Kidney glomerular epithelial cell (primary cell): ENCODE measurements around the gene C15orf39.
"Not testable (repeated sequence)": the region's sequence is repeated elsewhere in the genome, so short reads cannot be mapped to it uniquely, and the experiment has no call there.

Experiments used
- DNase-seq: peaks from one replicate; lab custom pipeline; 2025; lab: John Stamatoyannopoulos, UW

C15orf39 gene

DNA sequence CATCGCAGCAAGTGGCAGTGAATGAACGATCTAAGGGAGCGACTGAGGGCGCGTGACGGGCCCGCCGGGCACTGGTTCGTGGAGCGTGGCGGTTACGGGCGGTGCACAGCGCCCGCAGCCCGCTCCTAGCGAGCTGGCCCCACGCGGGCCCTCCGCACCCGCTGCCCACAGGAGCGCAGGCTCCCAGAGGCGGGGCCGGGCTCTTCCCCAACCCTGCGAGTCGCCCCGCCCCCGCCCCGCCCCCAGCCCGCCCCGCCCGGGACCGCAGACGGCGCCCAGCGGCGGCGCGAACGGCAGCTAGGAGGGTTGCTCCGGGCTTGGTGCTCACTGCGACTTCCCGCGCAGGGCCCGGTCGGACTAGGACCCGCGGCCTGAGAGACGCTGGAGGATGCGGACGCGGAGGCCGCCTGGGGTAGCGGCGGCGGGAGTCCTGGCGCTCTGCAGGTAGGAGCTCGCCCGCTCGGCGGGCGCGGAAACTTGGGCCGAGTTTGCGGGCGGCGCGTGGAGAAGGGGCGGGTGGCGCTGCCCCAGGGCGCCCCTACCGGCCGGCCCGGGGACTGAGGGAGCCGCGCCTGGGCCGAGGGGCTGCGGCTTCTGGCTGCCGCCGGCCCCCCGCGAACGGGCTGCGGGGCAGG is at the start of gene C15orf39:
TSS of gene C15orf39 (plus strand) at position 267 of the 635 bp plus-strand sequence. CDS start 4,167 bp downstream, outside the sequence.
- peak; percentile 68 for DNase-seq

DNA sequence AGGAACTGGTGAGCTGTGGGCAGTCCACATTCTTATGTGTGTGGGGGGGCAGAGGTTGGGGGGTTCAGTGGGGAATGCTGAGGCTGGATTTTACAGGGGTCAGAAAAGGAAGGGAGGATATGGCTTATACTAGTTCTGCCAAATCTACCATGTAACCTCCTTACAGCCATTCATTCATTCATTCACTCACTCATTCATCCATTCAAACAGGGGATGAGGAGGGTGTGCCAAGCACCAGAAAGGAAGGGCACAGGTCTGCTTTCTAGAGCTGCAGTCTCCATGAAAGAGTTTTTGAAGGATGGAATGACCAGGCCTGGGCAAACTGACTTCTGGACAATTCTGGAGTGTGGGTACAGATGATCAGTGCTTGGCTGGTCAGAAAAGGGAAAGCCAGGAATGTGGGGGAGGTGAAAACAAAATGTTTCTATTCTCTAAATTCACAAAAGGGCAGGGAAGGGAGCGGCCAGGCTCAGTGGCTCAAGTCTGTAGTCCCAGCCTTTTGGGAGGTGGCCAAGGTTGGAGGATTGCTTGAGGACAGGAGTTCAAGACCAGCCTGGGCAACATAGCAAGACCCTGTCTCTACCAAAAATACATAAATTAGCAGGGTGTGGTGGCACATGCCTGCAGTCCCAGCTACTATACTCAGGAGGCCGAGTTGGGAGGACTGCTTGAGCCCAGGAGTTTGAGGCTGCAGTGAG is 49.2 kb upstream of the C15orf39 start:
- DNase-seq: no peak

DNA sequence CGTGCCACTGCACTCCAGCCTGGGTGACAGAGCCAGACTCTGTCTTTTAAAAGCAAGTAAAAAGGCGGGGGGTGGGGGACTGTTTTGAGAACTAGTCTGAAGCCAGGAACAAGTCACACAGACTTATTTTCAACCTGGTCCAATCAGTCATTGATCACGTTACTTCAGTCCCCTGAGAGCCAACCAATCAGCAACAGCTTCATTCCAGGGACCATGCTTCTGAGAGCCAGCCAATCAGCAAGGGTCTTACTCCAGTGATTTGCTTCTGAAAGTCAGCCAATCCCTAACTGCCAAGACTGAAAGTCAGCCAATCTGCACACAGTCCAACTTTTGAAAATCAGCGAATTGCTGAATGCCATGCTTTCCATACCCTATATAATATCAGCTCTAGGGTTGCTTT is 48.6 kb upstream of the C15orf39 start:
- DNase-seq: no peak

DNA sequence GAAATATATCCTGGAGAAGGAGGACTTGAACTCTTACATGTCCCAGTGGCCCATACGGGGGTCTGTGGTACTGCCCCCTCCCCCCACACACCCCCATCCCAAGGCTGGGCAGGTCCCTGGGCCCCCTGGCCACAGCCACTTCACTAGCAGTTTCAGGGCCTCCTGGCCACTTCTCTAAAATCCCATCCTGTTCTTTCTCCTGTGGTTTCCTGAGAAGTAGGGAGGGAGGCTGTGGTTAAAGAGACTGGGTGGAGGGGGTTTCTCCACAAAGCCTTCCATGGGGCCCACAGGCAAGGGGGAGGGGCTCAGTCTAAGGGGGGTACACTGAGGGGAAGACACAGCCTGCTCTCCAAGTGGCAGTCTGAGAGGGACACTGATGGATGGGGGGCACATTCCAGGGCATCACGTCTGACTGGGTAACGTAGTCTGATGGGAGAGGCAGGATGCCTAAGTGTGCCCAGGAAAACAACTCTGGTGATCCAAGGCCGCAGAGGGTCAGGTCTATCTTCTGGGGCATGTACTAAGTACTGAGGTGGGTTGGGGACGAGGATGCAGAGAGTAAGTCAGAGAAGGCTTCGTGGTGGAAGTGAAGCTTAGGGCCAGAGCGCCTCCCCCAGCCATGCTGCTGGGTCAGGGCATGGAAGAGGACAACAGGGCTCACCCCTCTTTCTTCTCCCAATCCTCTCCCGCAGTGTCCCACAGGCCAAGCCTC is 48.0 kb upstream of the C15orf39 start:
- DNase-seq: no peak

DNA sequence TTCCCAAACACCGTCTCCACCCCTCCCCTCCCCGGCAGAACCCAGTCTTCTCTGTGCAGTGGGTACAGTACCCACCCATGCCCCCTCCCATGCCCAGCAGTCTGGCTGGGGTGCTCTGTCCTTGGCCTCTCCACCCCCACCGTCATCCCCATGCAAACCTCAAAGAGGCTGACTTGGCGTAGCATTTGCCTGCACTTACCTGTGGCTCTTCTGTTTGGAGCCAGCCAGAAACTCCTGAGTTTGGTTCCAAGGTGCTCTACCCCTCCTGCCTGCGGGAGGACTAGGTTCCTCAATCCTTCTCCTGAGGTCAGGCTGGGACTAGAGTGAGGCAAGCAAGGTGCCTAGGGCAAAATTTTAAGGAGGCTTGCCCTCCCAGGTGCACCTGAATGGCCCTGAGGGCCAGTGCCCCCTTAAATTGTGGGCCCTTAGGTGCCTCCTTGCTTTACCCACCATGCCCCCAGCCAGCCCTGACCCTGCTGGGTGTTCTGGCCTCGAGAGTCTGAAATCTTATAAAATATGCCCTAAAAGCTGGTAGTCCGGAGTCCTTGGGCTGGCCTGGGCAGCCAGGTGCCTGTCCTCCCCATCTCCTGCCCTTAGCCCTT is 47.1 kb upstream of the C15orf39 start:
- DNase-seq: no peak

DNA sequence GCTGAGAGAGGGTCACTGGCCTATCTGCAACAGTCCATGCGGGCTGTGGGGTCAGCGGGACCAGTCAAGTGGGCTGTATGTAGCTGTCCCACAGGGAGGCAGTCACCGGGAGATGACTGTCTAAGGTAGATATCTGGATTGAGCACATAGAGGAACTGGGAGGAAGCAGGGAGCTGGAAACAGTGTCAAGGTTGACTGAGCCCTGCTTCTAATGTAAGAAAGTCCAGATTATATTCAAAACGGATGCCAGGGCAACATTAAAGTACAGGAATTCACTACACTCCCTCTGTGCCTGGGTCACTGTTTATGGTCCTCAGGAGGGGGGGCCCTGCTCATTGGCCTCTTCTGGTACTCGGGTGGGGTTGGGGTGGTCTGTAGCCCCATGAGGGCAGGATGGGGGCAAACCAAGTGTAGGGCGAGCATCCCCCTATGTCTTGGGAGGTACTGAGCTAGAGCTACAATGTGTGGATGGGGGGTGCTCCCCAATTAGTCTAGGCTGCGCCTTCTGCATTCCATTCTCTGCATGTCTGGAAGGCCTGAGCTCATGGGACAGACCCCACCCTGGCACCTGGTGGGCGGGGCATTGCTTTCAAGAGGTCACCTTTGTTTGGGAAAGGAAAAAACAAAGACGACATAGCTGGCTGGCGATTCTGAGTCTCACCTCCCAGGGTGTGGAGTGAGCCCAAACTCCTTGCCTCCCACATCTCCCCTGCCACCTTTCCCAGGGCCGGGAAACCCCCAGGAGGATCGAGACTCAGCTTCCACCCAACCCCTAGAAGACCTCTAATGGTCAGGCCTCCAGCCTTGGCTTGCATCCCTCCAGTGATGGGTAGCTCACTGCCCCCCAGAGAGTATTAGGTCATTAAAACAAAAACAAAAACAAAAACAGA is 45.1 kb upstream of the C15orf39 start:
- peak; percentile 72 for DNase-seq

DNA sequence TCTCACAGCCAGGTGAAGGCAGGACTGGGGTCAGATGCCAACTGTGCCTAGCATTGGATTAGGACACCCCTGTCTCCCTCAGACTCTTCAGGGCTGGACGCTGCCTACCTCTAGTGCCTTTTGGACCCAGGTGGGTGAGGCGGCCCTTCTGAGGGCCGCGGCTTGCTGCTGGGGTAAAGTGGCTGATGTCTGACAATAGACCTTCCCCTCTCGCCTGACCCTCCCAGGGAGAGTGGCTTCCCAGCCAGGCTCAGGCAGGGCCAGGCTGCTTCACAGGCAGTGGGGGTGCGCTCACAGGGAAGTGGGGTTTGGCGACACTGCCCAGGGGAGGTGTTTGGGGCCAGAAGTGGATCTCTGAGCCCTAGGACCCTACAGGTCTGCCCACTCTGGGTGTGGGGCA is 43.3 kb upstream of the C15orf39 start:
- no peak for DNase-seq

DNA sequence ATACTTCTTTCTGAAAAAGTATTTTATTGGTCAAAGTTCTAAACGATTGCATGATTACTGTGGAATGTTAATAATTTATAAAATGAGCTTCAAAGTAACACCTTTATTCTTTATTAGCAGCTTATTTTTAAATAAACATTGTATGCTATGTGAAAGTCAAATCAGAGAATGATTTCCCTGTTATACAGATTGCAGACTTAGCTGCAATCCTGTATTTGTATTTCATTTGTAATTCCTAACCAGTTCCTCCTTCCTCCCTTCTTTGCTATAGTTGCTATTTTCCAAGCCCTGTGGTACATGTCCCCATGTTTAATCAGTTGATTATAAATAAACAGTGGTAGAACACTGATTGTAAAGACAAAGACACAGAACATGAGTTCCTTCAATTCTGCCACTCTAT is 42.4 kb upstream of the C15orf39 start:
- DNase-seq: no peak

DNA sequence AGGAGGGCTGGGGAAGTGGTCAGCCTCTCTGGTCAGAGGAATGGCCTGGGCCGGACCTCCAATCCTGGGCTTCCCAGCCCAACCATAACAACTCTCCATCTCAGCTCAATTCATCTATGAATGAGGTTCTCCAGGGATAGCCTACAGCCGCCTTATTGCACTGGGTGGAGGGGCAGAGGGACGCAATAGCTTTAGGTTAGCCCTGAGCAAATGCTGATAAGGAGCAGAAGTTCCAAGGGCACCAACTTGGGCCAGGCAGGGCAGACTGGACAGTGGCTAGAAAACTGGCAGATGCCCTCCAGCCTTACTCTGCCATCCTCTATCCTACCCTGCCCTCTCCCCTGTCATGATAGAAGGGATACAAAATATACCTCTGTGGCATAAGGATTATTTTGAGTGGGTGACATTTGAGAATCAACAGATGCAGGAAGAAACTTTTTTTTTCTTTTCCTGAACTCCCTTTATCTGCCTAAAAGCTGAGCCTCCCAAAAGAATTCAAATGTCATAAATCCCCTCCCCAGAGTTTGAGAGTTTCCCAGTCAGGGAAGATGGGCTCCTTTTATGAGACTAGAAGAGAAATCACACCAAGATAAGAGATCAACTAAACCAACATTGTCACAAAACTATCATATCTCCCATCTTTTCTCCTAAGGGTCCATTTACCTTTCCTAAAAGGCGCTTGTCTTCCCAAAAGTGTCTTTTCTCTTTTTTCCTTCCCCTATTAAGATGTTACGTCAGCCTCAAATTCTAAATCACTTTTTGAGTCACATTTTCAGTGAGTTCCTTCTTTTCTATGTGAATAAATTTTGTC is 40.4 kb upstream of the C15orf39 start:
- DNase-seq: no peak

DNA sequence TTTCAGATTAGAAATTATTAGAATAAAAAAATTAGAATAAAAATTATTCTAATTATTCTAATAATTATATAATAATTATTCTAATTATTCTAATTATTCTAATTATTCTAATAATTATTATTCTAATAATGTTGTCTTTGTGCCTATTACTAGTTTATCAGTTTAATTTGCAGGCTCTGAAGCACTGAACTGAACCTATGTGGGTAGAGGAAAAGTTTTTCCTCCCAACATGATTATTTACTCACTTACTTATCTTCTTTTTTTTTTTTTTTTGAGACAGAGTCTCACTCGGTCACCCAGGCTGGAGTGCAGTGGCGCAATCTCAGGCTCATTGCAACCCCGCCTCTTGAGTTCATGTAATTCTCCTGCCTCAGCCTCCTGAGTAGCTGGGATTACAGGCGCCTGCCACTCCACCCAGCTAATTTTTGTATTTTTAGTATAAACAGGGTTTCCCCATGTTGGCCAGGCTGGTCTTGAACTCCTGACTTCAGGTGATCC is 39.7 kb upstream of the C15orf39 start:
- DNase-seq: no peak

DNA sequence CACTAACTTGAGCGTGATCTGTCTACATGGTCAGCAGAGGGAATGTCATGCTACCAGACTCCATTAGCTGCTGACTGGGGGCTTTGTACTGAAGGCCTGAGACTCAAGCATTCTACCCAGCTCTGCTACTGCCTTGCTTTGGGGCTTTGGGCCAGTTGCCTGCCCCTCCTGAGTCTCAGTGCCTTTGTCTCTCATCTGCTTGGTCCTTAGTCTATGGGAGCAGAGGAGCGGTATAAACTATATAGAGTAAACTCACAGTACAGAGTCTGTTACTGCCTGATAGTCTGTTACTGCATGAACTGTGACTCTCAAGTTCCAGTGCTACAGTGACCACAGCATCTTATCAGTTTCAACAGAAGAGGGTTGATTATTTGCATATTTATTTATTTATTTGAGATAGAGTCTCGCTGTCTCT is 38.5 kb upstream of the C15orf39 start:
- DNase-seq: no peak

DNA sequence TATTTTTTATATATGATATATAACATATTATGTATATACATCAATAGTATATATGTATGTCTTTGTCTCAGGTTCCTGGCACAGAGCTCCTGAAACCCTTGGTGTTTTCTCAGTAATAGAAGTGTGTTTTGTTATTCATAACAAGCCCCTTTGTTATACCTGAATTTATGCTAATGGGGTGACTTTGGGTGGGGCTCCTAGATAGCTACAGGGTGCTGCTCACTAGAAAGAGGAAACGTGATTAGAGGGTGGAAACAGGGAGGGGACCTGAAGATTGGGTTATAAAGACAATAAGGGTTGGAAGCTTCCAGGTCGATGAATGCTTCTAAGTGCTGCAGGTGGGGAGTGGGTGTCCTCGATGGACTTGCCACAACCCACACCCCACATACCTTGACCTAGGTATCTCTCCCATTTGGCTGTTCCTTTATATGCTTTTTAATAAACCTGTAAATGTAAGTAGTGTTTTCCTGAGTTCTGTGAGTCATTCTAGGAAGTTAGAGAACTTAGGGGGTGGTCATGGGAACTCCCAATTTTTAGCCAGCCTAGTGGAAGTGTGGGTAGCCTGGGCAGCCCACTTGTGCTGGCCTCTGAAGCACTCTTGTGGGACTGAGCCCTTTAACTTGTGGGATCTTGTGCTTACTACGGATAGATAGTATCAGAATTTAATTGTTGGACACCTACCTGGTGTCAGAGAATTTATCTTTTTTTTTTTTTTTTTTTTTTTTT is 36.9 kb upstream of the C15orf39 start:
- no peak for DNase-seq

DNA sequence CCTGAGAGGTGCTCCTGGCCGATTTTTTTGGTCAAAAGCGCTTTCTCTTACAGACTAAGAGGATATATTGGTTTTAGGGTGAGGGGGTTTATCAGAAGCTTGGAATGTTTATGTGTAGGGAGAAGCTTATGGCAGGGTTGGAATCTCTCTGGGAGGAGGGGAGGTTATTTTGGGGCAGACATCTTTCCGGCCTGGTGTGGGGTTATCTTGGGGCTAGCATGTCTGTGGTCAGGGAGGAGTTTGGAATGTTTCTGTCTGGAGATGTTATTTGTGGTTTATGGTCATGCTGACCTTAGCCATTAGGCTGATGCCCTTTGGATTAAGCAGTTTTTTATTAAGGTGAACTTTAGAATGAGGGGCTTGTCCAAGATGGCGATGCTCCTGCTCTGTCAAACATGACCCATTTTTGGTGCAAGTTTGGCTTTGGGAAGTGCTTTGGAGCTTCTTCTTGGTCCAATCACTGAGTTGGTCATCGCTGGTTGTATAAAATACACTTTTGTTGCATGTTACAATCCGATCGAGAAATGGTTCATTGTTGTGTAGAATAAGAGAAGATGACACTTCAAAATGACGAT is 35.1 kb upstream of the C15orf39 start:
- not testable (repeated sequence) for DNase-seq

DNA sequence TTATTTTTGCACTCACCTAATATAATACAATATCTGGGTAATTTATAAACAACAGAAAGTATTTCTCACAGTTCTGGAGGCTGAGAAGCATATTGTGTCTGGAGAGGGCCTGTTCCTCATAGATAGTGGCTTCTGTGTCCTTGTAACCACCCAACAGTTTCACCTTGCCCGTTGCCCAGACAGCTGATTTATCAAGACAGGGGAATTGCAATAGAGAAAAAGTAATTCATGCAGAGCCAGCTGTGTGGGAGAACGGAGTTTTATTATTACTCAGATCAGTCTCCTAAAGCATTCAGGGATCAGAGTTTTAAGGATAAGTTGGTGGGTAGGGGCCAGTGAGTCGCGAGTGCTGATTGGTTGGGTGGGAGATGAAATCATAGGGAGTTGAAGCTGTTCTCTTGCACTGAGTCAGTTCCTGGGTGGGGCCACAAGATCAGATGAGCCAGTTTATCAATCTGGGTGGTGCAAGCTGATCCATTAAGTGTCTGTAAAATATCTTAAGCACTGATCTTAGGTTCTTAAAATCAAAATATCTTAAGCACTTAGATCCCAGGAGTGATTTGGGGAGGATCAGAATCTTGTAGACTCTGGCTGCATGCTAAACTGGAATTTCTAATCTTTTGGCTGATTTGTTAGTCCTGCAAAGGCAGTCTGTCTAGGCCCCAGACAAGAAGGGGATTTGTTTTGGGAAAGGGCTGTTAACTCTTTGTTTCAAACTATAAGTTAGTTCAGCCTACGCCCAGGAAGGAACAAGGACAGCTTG is 33.9 kb upstream of the C15orf39 start:
- no peak for DNase-seq

DNA sequence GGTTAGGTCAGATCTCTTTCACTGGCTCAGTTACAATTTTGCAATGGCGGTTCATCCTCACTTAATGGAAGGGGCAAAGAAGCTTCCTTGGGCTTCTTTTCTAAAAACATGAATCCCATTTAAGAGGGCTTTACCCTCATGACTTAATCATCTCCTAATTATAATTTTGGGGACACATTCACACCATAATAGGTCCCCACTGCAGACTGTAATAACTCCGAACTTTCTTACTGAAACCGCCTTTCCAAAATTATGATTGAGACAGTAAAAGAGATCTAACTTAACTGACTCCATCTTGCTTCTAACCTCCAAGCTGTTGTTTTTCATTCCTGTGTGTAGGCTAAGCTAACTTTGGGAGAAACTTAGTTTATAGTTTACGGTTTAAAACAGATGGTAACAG is 33.3 kb upstream of the C15orf39 start:
- no peak for DNase-seq

DNA sequence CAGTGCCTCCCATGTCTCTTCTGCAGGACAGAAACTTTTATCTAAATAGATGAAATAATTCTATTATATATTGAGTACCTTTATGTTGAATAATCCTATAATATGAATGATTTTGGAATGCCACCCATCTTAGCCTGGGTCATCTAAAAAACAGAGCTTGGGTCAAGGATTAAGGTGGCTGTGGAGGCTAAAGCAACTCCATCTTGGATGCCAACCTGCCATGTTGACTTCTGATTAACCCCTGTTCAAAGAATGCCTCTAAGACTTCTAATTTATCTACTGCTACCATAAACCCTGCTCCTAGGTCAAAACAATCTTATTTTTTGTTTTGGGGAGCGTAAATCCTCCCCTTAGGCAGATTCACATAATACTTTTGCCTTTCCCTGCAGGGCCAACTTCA is 31.5 kb upstream of the C15orf39 start:
- DNase-seq: no peak

DNA sequence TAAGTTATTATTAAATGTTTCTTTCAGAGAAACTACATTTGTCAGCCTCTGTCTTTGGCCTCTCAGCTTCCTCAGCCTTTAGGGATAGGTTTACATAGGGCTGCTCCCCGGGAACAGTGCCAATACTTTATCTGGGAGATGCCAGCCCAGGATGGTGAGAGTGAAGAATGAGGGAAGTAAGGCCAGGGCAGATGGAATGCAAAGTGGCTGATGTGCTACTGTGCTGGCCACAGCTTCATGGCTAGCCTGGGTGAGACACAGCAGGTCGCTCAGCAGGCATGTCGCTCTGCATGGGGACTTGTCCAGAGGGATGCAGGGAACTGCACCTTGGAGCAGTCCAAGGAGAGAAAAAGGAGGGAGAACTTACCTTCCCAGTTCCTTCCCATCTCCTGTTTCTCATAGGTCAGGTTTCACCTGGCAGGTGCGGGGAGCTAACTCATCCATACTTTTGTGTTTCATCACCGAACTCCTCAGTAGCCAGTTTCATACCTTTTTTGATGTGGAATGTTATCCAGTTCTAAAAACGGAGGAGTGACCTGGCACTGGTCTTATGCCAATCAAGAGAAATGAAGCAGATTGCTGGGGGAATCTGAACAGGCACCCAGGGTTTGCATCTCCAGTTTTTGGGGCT is 30.9 kb upstream of the C15orf39 start:
- DNase-seq: no peak

DNA sequence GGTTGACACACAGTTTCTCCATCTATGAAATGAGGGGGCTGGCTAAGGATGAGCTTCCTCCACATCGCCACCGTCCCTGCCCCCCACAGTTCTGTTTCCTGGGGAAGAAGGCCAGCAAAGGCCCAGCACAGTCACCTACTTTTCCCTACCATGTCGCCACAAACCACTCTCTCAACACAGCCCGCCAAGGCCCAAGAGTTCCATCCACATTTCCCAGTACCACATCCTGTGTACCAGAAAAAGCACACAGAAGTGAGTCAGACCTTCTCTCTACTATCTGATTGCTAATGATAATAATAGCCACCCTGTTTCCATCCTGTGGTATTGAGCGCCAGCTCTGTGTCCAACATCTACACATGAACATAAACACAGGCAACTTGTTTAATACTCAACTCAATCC is 30.3 kb upstream of the C15orf39 start:
- peak; percentile 24 for DNase-seq
